K562 (cell line): ENCODE results near the gene PSPH. TPM values are rescaled to one million over a fixed set of nuclear protein-coding genes. Genes with fewer than 3 reads are reported as not detected.
A peak's percentile ranks its signal among the peaks of the same experiment; 100 is the strongest.

Experiments used
- ATAC-seq: fragments of 200-7000 bp; cut with Tn5 transposase; 3 replicates; pipeline ENCODE4 v1.9.1; 2020; ENCODE audit warnings: moderate library complexity
- BruUV-seq: library from RNA; stranded (reverse); fragments of 400-500 nt; replicated peaks from 2 replicates; lab custom pipeline; 2021; lab: Mats Ljungman, UMichigan
- CTCF ChIA-PET: fragments of 300-600 bp; formaldehyde crosslinking; extraction: SDS; loops from one replicate; lab custom pipeline; 2021; ENCODE audit warnings: low intra/inter-chr PET ratio; lab: Yijun Ruan, JAX
- POLR2A ChIA-PET: fragments of 300-600, 350-650 bp; sonication (Branson Sonifier 250); formaldehyde crosslinking; extraction: SDS; loops from one replicate; lab custom pipeline; 2021; ENCODE audit warnings: antibody characterized with exemption, inconsistent platforms; lab: Yijun Ruan, JAX
- DNase-seq, 4 experiments: peaks; one replicate each; pipeline versions ENCODE4 v3.0.0 to v3.0.0-alpha.2; 2011 to 2018; ENCODE audit warnings: low spot score in 3 of 4, mixed read lengths in 3 of 4; ENCODE audit errors: extremely low read depth in 1 of 4
- FAIRE-seq: peaks from 2 replicates; lab custom pipeline; 2011; peaks lifted over from hg19 to GRCh38; lab: Jason Lieb, UNC
- H2AFZ ChIP-seq: 2 replicates; pipeline ENCODE4 v1.6.0; 2011; ENCODE audit warnings: low read depth, low read length, control low read depth, inconsistent platforms
- H3K27ac ChIP-seq: fragments of 200-600 bp; 3 replicates; pipeline ENCODE4 v1.8.0; 2011; ENCODE audit warnings: low read depth, mild to moderate bottlenecking, control low read depth, inconsistent platforms, low read length, moderate library complexity, mixed read lengths; ENCODE audit errors: extremely low read depth
- H3K27me3 ChIP-seq, 2 experiments: fragments of 300-600 bp in 1 of 2; 2 replicates in 1 of 2; 3 replicates in 1 of 2; pipeline versions ENCODE4 v1.6.0 to v1.8.0; 2011; ENCODE audit warnings: inconsistent platforms in 2 of 2, low read length in 2 of 2, mild to moderate bottlenecking in 1 of 2, mixed read lengths in 1 of 2, moderate library complexity in 1 of 2; ENCODE audit not compliant: control insufficient read depth in 2 of 2, insufficient read depth in 2 of 2
- H3K36me3 ChIP-seq: fragments of 300-600 bp; 3 replicates; pipeline ENCODE4 v1.8.0; 2011; ENCODE audit warnings: mild to moderate bottlenecking, low read length, inconsistent platforms; ENCODE audit not compliant: control insufficient read depth, insufficient read depth
- H3K4me1 ChIP-seq, 2 experiments: fragments of 200-600 bp in 1 of 2; replicated peaks in 1 of 2; 2 replicates in 1 of 2; 3 replicates in 1 of 2; pipeline versions ENCODE4 v1.5.1 to v1.8.0; 2011; ENCODE audit warnings: inconsistent platforms in 2 of 2, low read length in 2 of 2, mild to moderate bottlenecking in 1 of 2, mixed read lengths in 1 of 2, moderate library complexity in 1 of 2; ENCODE audit not compliant: control insufficient read depth in 2 of 2, insufficient read depth in 2 of 2
- H3K4me2 ChIP-seq: 2 replicates; pipeline ENCODE4 v1.6.1; 2011; ENCODE audit warnings: low read length, control low read depth, inconsistent platforms, mixed read lengths; ENCODE audit not compliant: insufficient read depth
- H3K4me3 ChIP-seq: fragments of 200-600 bp; sonication (generic), shearing (Covaris generic); 2 replicates; pipeline ENCODE4 v1.5.1; 2016; ENCODE audit warnings: control low read depth, inconsistent platforms
- H3K79me2 ChIP-seq: fragments of 200-600 bp; 3 replicates; pipeline ENCODE4 v1.8.0; 2011; ENCODE audit warnings: low read length, inconsistent platforms; ENCODE audit not compliant: control insufficient read depth, insufficient read depth
- H3K9ac ChIP-seq, 2 experiments: 2 replicates each; pipeline versions ENCODE4 v1.6.0 to v1.6.1; 2011; ENCODE audit warnings: low read depth in 2 of 2, low read length in 2 of 2, control low read depth in 1 of 2, inconsistent platforms in 1 of 2, mild to moderate bottlenecking in 1 of 2, mixed read lengths in 1 of 2; ENCODE audit not compliant: insufficient read depth in 1 of 2
- H3K9me1 ChIP-seq: one replicate; pipeline ENCODE4 v1.6.0; 2011; ENCODE audit warnings: inconsistent platforms, mild to moderate bottlenecking, low read length, moderate library complexity; ENCODE audit not compliant: control insufficient read depth, insufficient read depth
- H3K9me3 ChIP-seq: replicated peaks from 2 replicates; pipeline ENCODE4 v1.5.1; 2011; ENCODE audit warnings: low read depth, low read length, inconsistent platforms; ENCODE audit not compliant: control insufficient read depth, insufficient read depth
- H4K20me1 ChIP-seq: replicated peaks from 2 replicates; pipeline ENCODE4 v1.6.1; 2011; ENCODE audit warnings: low read length, inconsistent platforms, mixed read lengths; ENCODE audit not compliant: control insufficient read depth, insufficient read depth
- BACH1 ChIP-seq: fragments of 200-800 bp; sonication (Bioruptor generic); IDR thresholded peaks from 2 replicates; pipeline ENCODE4 v1.6.1; 2016; ENCODE audit warnings: missing genetic modification characterization, missing compliant biosample characterization
- BRCA1 ChIP-seq, 2 experiments: fragments of 450-650 bp in 1 of 2; sonication (generic) in 1 of 2; formaldehyde crosslinking in 1 of 2; IDR thresholded peaks; 2 replicates each; pipeline versions ENCODE4 v1.5.0 to v1.6.1; 2017 to 2020; ENCODE audit warnings: mild to moderate bottlenecking in 1 of 2, missing genetic modification reagents in 1 of 2
- CREBBP ChIP-seq: IDR thresholded peaks from one replicate; pipeline ENCODE4 v1.6.1; 2012; ENCODE audit warnings: low read depth, mild to moderate bottlenecking, control low read depth, inconsistent platforms, low read length
- ETV1 ChIP-seq: fragments of 450-650 bp; conservative IDR thresholded peaks from 2 replicates; pipeline ENCODE4 v1.6.1; 2016; ENCODE audit warnings: missing genetic modification characterization, control low read depth, low read depth, missing compliant biosample characterization
- FOXJ3 ChIP-seq: sonication (generic); formaldehyde crosslinking; IDR thresholded peaks from 2 replicates; pipeline ENCODE4 v1.4.0; 2020; ENCODE audit warnings: mild to moderate bottlenecking, missing genetic modification reagents
- GABPA ChIP-seq: fragments of 200-800 bp; sonication (Bioruptor generic); conservative IDR thresholded peaks from 2 replicates; pipeline ENCODE4 v1.6.1; 2016; ENCODE audit warnings: low read depth, missing genetic modification characterization, missing compliant biosample characterization
- JUN ChIP-seq, 2 experiments: sonication (generic) in 1 of 2; formaldehyde crosslinking in 1 of 2; IDR thresholded peaks; 2 replicates each; pipeline versions ENCODE4 v1.6.1 to v1.8.0; 2012 to 2022; ENCODE audit warnings: borderline replicate concordance in 2 of 2, mild to moderate bottlenecking in 2 of 2, improper control_type of control experiment in 1 of 2, low read depth in 1 of 2, low read length in 1 of 2, missing genetic modification reagents in 1 of 2
- MBD1 ChIP-seq: fragments of 250-450 bp; sonication (Bioruptor Pico); IDR thresholded peaks from 2 replicates; pipeline ENCODE4 v1.8.0; 2022; ENCODE audit warnings: inconsistent platforms
- NFIC ChIP-seq: fragments of 450-650 bp; IDR thresholded peaks from 2 replicates; pipeline ENCODE4 v1.6.1; 2017; ENCODE audit warnings: mild to moderate bottlenecking, inconsistent platforms
- PBX2 ChIP-seq, 2 experiments: IDR thresholded peaks in 1 of 2; conservative IDR thresholded peaks in 1 of 2; 2 replicates each; pipeline ENCODE4 v1.6.1; 2016; ENCODE audit warnings: low read depth in 2 of 2, mild to moderate bottlenecking in 1 of 2, missing compliant biosample characterization in 1 of 2, missing genetic modification characterization in 1 of 2, moderate library complexity in 1 of 2
- POLR2G ChIP-seq: fragments of 200-400 bp; formaldehyde crosslinking; IDR thresholded peaks from 2 replicates; pipeline ENCODE4 v1.6.1; 2017; ENCODE audit warnings: low read depth, mild to moderate bottlenecking, antibody characterized with exemption, low read length, moderate library complexity
- RAD21 ChIP-seq, 2 experiments: fragments of 250-450 bp in 1 of 2; fragments of 450-650 bp in 1 of 2; sonication (Bioruptor Pico) in 1 of 2; formaldehyde crosslinking in 1 of 2; IDR thresholded peaks in 1 of 2; conservative IDR thresholded peaks in 1 of 2; 2 replicates each; pipeline versions ENCODE4 v1.4.0 to v1.8.0; 2020 to 2022; ENCODE audit warnings: mild to moderate bottlenecking in 2 of 2, moderate library complexity in 1 of 2
- SMARCE1 ChIP-seq: fragments of 450-650 bp; IDR thresholded peaks from 2 replicates; pipeline ENCODE4 v1.7.1; 2016; ENCODE audit warnings: mild to moderate bottlenecking
- SMC3 ChIP-seq: conservative IDR thresholded peaks from 2 replicates; pipeline ENCODE4 v1.6.1; 2011; ENCODE audit warnings: low read depth, low read length, improper control_type of control experiment; ENCODE audit not compliant: insufficient read depth
- YBX1 ChIP-seq: fragments of 450-650 bp; IDR thresholded peaks from 2 replicates; pipeline ENCODE4 v1.7.1; 2016; ENCODE audit warnings: mild to moderate bottlenecking
- ZNF224 ChIP-seq: sonication (generic); formaldehyde crosslinking; IDR thresholded peaks from 2 replicates; pipeline ENCODE4 v1.8.0; 2022; ENCODE audit warnings: mild to moderate bottlenecking, missing genetic modification reagents
- WGBS: fragments of 100-300 bp; shearing (Covaris generic); methylation state at CpG from one replicate; pipeline ENCODE4 v1.1.6; 2016; ENCODE audit warnings: low coverage, mixed read lengths; ENCODE audit not compliant: insufficient coverage; ENCODE audit errors: missing lambda C conversion rate; 5-methylcytosine and 5-hydroxymethylcytosine counted together
- in situ Hi-C: fragments of 300-500 bp; cut with MboI; formaldehyde crosslinking; loops from 4 replicates; pipeline ENCODE4 v1.15.0; 2018; ENCODE audit warnings: inconsistent platforms, mixed read lengths
- intact Hi-C: fragments of 100-400 bp; cut with micrococcal nuclease; formaldehyde crosslinking; loops from 2 replicates; pipeline ENCODE4 v1.14.2; 2022
- polyA plus RNA-seq, 8 experiments: library from polyadenylated mRNA; depleted of rRNA in 4 of 8; stranded (reverse) in 5 of 8; unstranded in 3 of 8; fragments of >200 nt; fragmentation: Nextera tagmentation in 2 of 8; fragmentation: Illumina TruSeq in 1 of 8; extraction: Ambion mirVana in 2 of 8; extraction: Trizol in 1 of 8; gene quantifications; 2 replicates each; pipeline versions ENCODE4 v1.2.1 to v1.2.3, GENCODE V29; 2011 to 2014; ENCODE audit warnings: inconsistent platforms in 1 of 8, missing spikeins in 1 of 8
- total RNA-seq, 7 experiments: library from RNA; depleted of rRNA in 6 of 7; stranded (reverse); fragments of >200 nt in 6 of 7; fragmentation: Illumina TruSeq in 2 of 7; extraction: Trizol in 2 of 7; gene quantifications; 2 replicates each; pipeline versions ENCODE4 v1.2.1 to v1.2.3, GENCODE V29; 2011 to 2021; ENCODE audit warnings: low replicate concordance in 1 of 7

Gene PSPH
- total and polyA plus RNA-seq, 9 of the 15 experiments (the other 6 are each of a cell fraction or from before 2014, with no cell fraction given) = 6.3 to 46.8 (median 20.2) TPM

GRCh38 chr7:56092789-56093531 is 41.7 kb upstream of the PSPH start, which contains the start of gene PHKG1:
PHKG1 (minus strand) TSS chr7:56092952; CDS start chr7:56088941, 4,011 bp downstream.
- H3K4me3 ChIP-seq = no peak within 1 kb of the TSS
- ChIA-PET POLR2A (interaction anchor here (0.7 to 3.3 kb wide), 4 partner anchors 10 to 18 kb away, joined by 3 to 16 read pairs (median 4); no protein-coding TSS in a partner anchor), CTCF (no interaction called here)
- no peaks in the 10 kb centered on the region for H3K27me3 ChIP-seq
- ATAC-seq (peak; percentile 88), DNase-seq (peak; percentile 33 to 67 (median 48)), FAIRE-seq (peak; percentile 80)
- 0 out of 5 replicates have a peak, but pooled peaks cover 0 to 5% of the 10 kb centered on the region in 2 experiments for H3K4me1 ChIP-seq
- no peaks in the 10 kb centered on the region for H4K20me1 ChIP-seq
- 38% methylated on average over 18 of the region's 19 CpGs for WGBS
- H3K9me3 ChIP-seq = no peaks in the 10 kb centered on the region
- in situ Hi-C loops (no loop called here), intact Hi-C loops (no loop called here)
- peaks cover 4% of the 10 kb centered on the region; the same call in 1 of the 3 replicates for H3K36me3 ChIP-seq
- peaks cover 2% of the 10 kb centered on the region for H3K9me1 ChIP-seq
- no peak within 1 kb of the TSS for H2AFZ ChIP-seq
- no TSS peak for BruUV-seq
- H3K9ac ChIP-seq = no peak within 1 kb of the TSS
- no peak within 1 kb of the TSS for H3K4me2 ChIP-seq
- no peaks in the 10 kb centered on the region for H3K79me2 ChIP-seq
- H3K27ac ChIP-seq = no peak within 1 kb of the TSS
- no peak for TF ChIP-seq PBX2 (CRISPR knock-in tag; IDR thresholded peaks at IDR 0.05; ENCODE audit: low read depth)
- TF ChIP-seq PBX2 (tag; conservative IDR thresholded peaks at IDR 0.05; ENCODE audit: low read depth) = peak; percentile 37; the same call in 1 of the 2 replicates
- TF ChIP-seq ETV1 (tag) = peak; percentile 69
- 0 out of 2 replicates have a peak, but pooled peaks have one; percentile 22 for TF ChIP-seq POLR2G
- no peak for TF ChIP-seq YBX1
- no peak for TF ChIP-seq CREBBP
- no peak for TF ChIP-seq MBD1 (CRISPR knock-in tag)
- 0 out of 2 replicates have a peak, but pooled peaks have one; percentile 24 for TF ChIP-seq SMC3
- TF ChIP-seq SMARCE1 = no peak
- TF ChIP-seq BACH1 = no peak
- TF ChIP-seq RAD21 (CRISPR knock-in tag; conservative IDR thresholded peaks at IDR 0.05 in 1 of 2, IDR thresholded peaks at IDR 0.05 in 1 of 2) = peak; percentile 27 to 66; a peak in 3 of 4 replicates
- TF ChIP-seq JUN (IDR thresholded peaks at IDR 0.05; ENCODE audit: borderline replicate concordance, low read depth, low read length) = no peak
- TF ChIP-seq JUN (CRISPR knock-in tag; IDR thresholded peaks at IDR 0.05; ENCODE audit: borderline replicate concordance) = no peak
- no peak for TF ChIP-seq ZNF224 (CRISPR knock-in tag)
- TF ChIP-seq NFIC = 0 out of 2 replicates have a peak, but pooled peaks have one; percentile 19
- TF ChIP-seq GABPA (tag) = no peak
- no peak for TF ChIP-seq BRCA1 (IDR thresholded peaks at IDR 0.05)
- no peak for TF ChIP-seq BRCA1 (CRISPR knock-in tag; IDR thresholded peaks at IDR 0.05)
- TF ChIP-seq FOXJ3 (CRISPR knock-in tag) = no peak
